ENCODE data around the gene SH3BP2. TPM values are rescaled to one million over a fixed set of nuclear protein-coding genes. Genes with fewer than 3 reads are reported as not detected.
A peak's percentile ranks its signal among the peaks of the same experiment; 100 is the strongest.

The SH3BP2 gene
- total RNA-seq, 2 experiments from 2014 or later = 82.6 to 83.7 TPM

DNA sequence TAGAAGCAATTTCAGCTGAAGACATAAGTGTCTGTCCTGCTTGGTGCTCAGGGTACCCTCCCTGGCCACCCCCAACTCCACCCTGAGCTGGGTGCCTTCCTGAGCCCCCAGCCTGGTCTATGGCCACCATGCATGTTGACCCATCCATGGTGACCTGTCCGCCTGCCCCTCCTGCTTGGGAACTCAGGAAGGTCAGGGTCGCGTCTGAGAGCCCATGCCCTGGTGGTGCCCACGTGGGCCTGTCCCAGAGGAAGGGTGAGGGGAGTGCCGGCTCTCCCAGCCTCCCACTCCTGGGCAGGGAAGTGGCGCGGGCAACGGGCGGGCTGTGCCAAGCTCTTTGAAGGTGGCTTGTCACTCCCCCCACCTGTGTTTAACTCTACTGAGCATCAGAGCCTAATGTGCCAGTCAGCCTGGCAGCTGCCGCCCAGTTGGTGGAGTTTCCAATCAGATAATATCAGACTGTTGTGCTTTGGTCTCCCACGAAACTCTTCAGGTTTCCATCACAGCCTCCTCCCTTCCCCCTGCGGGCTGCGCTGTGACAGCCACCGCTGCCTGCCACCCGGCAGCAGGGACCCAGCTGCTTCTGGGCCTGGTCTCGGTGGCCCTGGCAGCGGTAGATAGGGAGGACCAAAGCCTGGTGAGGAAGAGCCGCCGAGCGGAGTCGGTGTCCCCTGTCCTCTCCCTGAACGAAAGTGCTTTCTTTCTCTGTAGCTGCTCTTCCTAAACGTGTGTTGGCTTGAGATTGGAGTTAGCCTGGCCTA lies 4.8 kb downstream of the SH3BP2 start:
- Mint-ChIP-seq H3K27ac (peak overlapping the region; percentile 96), H3K36me3 (no peaks in the 10 kb centered on the region), H3K27me3 (no peaks in the 10 kb centered on the region), H3K4me1 (peaks cover 38% of the 10 kb centered on the region), H3K9me3 (no peaks in the 10 kb centered on the region), H3K4me3 (peak overlapping the region; percentile 95)
- POLR2A ChIA-PET = interaction anchor here (0.6 to 6.2 kb wide), 10 partner anchors 10 to 261 kb away, joined by 3 to 60 read pairs (median 4); partner anchors contain the start of genes FAM193A and TNIP2
- ATAC-seq (ENCODE audit: low read depth) (peak; percentile 9), DNase-seq (peak; percentile 34)

DNA sequence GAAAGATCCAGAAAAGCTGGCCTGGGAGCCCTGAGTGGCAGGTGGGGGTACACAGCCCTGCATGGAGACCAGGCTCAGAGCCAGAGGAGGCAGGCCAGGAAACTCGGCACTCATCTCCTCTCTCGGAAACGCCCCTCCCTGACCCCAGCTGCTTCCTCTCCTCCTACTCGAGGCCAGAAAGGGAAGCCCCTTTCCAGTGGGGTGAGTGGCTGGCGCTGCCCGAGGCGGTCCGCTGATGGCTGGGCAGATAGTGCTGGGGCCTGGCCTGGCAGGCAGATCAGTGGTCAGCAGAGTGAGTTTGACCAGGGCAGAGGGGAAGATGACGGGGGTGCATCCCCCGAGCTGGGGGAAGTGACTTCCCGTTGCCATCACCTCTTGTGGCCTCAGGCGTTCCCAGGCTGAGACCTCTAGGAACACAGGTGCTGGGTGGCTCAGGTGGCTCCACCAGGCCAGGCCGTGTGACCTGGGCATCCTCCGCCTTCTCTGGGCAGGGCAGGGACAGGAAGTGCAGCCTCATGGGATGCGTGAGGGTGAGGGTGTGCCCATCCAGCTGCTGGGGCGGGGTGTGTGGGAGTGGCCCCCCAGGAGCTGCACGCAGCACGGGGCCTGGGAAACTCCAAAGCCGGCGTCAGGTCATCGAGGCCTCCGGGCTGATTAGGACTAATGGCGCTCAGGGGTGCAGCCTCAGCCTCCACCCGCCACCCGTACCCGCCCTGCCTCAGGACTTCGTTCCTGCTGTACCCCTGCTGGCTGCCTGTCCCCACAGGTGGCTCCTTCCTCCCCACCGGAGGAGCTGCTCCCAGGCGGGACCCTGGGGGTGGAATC lies 5.7 kb downstream of the SH3BP2 start:
- POLR2A ChIA-PET = interaction anchor here (0.6 to 6.2 kb wide), 10 partner anchors 8 to 137 kb away, joined by 3 to 60 read pairs (median 4); partner anchors contain the start of gene TNIP2
- H3K27ac Mint-ChIP-seq = peak overlapping the region; percentile 96

DNA sequence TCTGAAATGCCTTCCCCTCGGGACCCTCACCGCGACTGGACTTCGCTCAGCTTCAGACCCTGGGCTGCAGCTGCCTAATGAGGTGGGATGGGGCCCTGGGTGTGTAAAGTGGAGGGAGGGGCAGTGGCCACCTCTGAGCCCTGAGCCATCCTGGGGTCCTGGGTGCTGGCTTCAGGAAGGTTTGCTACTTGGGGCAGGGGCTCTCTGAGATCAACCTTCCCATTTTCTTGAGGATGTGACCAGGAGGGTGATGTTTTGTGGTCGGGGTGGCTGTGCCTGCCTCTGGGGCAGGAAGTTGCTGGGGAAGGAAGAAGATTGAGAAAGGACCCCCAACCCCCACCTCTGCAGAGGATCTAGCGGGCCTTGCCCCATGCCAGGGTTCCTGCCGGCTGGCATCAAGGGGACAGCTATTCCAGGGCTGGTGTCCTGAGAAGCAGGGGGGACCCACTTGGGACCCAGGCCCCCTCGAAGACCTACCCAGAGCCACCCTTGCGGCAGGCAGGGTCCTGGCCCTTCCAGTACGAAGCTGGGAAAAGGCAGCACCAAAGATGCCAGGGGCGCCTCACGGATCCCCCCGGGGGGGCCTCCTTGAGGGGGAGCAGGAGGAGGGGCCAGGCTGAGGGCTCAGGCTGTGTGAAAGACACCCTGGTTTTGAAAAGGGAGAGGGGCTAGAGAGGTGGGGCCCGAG lies 6.5 kb downstream of the SH3BP2 start:
- POLR2A ChIA-PET = interaction anchor here (0.5 to 6.2 kb wide), 8 partner anchors 9 to 136 kb away, joined by 3 to 60 read pairs (median 4); no protein-coding TSS in a partner anchor
- H3K36me3 Mint-ChIP-seq = no peaks in the 10 kb centered on the region
- peak; percentile 3 for ATAC-seq (ENCODE audit: low read depth)
- H3K27ac Mint-ChIP-seq = peak overlapping the region; percentile 96
- peak overlapping the region; percentile 95 for H3K4me3 Mint-ChIP-seq
- no peaks in the 10 kb centered on the region for H3K27me3 Mint-ChIP-seq
- DNase-seq = peak; percentile 47
- H3K4me1 Mint-ChIP-seq = peaks cover 34% of the 10 kb centered on the region
- no peaks in the 10 kb centered on the region for H3K9me3 Mint-ChIP-seq

More for the DNA sequence above, 5.7 kb downstream of the SH3BP2 start:
- ATAC-seq (ENCODE audit: low read depth) (peak; percentile 65), DNase-seq (peak; percentile 66)
- Mint-ChIP-seq H3K4me3 (peak overlapping the region; percentile 95), H3K9me3 (no peaks in the 10 kb centered on the region), H3K36me3 (no peaks in the 10 kb centered on the region), H3K27me3 (no peaks in the 10 kb centered on the region), H3K4me1 (peaks cover 38% of the 10 kb centered on the region)

DNA sequence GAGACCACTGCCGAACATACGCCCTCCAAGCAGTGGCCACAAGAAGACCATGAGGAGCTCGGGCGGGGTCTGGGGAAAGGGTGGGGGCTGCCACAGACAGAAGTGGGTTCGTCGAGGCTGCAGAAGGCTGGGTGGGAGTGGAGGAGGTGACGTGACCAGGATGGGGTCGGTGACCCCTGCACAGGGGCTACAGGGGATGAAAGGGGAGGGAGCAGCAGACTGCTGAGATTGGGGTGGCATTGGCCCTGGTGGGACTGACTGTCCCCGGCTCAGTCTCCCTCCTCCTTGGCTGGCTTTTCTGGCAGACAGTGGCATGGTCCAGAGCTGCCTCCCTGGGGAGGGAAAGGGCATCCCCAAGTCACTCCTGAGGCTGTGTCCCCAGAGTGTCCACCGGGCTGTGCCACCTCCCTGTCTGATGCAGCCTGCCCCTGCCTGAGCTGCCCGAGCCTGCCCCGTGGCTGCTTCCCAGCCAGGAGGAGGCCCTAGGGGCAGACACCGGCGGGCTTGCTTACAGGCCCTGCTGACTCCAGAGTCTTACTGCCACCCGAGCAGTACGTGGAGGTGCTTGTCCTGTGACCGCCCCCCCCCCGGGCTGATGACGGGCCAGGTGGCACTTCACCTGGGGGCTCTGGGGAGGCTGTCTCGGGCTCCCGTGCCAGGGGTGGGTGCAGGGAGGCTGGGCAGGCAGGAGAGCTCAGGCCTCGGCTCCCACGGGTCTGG lies 7.2 kb downstream of the SH3BP2 start:
- no peaks in the 10 kb centered on the region for H3K36me3 Mint-ChIP-seq
- ATAC-seq (ENCODE audit: low read depth) (no peak), DNase-seq (peak; percentile 43)
- POLR2A ChIA-PET = interaction anchor here (0.5 to 6.2 kb wide), 3 partner anchors 13 to 106 kb away, joined by 3 to 60 read pairs (median 7); no protein-coding TSS in a partner anchor
- H3K4me1 Mint-ChIP-seq = peaks cover 31% of the 10 kb centered on the region
- H3K9me3 Mint-ChIP-seq = no peaks in the 10 kb centered on the region
- no peaks in the 10 kb centered on the region for H3K27me3 Mint-ChIP-seq
- peak overlapping the region; percentile 96 for H3K27ac Mint-ChIP-seq
- peak overlapping the region; percentile 95 for H3K4me3 Mint-ChIP-seq

DNA sequence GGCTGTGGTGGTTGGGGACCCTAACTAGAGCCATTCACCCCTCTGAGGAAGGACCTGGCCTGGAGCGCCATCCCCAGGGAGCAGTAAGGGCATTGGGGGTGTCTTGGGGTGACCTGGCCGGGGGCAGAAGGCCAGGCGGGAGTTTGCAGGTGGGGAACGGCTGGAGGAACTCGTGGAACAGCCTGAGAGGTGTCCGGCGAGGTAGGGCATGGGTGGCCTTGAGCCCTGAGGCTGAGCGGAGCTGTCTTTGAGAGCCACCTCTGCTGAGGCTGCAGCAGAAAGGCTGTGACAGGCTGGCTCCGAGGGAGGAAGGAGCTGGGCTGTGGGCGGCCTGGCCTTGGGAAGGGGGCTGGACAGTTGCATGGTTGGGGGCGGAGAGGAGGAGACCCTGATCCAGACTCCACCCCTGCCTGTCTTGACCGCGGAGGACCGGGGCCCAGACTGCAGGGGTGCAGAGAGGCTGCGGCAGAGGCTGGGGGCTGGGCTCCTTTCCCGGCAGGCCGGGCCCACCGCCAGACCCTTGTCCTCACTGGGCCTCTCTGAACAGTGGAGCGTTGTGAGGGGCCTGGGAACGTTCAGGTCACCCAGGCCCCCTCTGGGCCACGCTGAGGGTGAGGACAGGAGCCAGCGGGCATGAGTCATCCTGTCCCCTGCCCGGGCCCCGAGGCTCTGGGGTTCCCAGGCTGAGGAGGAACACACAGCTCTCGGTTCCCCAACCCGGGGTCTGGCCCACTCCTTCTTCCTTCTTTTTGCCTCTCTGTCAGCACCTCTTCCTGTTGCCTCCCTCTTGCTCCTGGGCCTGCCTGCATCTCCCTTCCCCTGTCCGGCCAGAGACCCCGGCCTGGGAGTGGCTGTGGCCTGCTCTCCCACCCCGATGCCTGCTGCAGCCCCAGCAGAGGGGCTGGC lies 8.1 kb downstream of the SH3BP2 start:
- DNase-seq (peak; percentile 45), ATAC-seq (ENCODE audit: low read depth) (peak; percentile 25)
- Mint-ChIP-seq H3K27me3 (no peaks in the 10 kb centered on the region), H3K4me1 (peaks cover 31% of the 10 kb centered on the region), H3K9me3 (no peaks in the 10 kb centered on the region), H3K4me3 (peak overlapping the region; percentile 95), H3K27ac (peak overlapping the region; percentile 78), H3K36me3 (no peaks in the 10 kb centered on the region)
- POLR2A ChIA-PET = interaction anchor here (0.6 to 6.2 kb wide), 3 partner anchors 12 to 61 kb away, joined by 3 to 60 read pairs (median 7); no protein-coding TSS in a partner anchor

DNA sequence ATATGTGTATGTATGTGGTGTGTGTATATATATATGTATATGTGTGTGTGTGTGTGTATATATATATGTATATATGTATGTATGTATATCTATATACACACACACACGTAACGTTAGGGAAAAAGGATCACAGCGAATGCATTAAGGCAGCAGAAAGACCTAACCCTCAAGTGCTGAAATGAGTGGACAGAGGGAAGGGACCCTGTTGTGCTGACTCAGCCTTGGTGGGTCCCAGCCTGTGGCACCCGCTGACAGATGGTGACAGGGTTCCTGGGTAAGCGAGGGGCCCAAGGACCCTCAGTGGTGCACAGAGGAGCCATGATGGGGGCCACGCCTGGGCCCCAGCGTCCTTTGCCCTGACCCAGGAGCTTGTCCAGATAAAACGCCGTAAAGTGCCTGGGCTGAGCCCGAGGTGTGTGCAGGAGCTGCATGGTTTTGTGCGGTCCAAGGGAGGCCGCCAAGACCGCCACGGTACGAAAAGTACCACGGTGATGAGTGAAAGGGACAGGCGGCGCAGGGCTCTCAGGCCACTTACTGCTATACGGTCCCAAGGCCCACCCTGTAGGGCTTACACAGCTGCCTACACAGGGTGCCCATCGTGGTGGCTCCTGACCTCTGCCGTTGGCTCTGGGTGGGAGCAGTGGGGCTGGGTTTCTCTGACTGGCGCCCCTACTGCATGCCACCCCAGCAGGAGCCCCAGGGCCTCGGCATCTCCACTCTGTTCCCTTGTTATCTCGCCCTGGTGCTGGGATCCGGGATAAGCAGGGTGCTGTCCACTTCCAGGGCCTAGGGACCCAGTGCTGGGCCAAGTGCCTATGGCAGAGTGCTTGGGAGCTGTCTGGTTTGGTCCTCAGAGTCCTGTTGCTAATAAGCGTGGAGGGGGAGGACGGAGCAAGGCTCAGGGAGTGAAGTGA lies 10.0 kb downstream of the SH3BP2 start:
- POLR2A ChIA-PET = interaction anchor here (6.2 kb wide), 1 partner anchor 10 kb away, joined by 60 read pairs; no protein-coding TSS in a partner anchor
- peaks cover 33% of the 10 kb centered on the region for H3K4me1 Mint-ChIP-seq
- DNase-seq (peak; percentile 24), ATAC-seq (ENCODE audit: low read depth) (no peak)
- H3K4me3 Mint-ChIP-seq = no peak overlapping the region
- H3K27me3 Mint-ChIP-seq = no peaks in the 10 kb centered on the region
- peaks cover 1% of the 10 kb centered on the region for H3K36me3 Mint-ChIP-seq
- H3K27ac Mint-ChIP-seq = no peak overlapping the region
- no peaks in the 10 kb centered on the region for H3K9me3 Mint-ChIP-seq

DNA sequence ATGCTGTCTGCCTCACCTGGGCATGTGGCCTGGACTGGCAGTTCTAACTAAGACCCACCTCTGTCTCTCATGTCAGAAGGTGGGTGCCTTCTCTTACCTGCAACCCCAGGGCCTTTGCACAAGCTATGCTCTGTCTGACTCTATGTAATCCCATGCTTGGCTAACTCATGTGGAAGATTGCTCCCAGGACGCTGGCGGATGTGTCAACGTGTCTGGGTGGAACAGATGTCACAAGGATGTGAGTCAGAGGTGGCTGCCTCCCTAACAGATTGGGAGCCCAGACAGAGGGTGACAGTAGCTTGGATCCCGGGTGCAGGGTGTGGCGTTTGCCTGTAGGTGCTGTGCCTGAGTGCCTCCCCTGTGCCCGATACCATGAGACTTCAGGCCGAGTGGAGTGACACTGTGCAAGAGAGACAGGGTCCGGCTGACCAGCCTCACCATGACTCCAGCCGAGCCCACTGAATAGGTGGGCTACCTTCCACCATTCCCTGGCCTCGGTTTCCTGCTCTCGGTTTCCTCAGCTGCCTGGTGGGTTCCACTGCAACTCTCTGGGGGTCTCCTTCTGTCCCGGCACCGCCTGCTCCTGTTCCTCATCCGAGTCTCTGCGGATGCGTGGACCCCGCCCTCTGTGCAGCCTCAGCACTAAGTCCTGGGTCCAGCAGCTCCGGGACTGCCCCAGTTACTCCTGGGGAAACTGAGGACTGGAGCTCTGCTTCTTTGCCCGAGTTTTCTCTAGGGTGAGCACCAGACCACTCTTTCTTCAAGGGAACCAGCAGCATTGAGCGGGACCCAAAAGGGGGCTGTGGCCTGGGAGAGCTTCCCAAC lies 11.0 kb downstream of the SH3BP2 start:
- POLR2A ChIA-PET = no interaction called here
- Mint-ChIP-seq H3K4me1 (peaks cover 24% of the 10 kb centered on the region), H3K4me3 (no peak overlapping the region), H3K27ac (no peak overlapping the region), H3K9me3 (no peaks in the 10 kb centered on the region), H3K36me3 (peaks cover 1% of the 10 kb centered on the region), H3K27me3 (no peaks in the 10 kb centered on the region)
- DNase-seq (peak; percentile 28), ATAC-seq (ENCODE audit: low read depth) (no peak)

DNA sequence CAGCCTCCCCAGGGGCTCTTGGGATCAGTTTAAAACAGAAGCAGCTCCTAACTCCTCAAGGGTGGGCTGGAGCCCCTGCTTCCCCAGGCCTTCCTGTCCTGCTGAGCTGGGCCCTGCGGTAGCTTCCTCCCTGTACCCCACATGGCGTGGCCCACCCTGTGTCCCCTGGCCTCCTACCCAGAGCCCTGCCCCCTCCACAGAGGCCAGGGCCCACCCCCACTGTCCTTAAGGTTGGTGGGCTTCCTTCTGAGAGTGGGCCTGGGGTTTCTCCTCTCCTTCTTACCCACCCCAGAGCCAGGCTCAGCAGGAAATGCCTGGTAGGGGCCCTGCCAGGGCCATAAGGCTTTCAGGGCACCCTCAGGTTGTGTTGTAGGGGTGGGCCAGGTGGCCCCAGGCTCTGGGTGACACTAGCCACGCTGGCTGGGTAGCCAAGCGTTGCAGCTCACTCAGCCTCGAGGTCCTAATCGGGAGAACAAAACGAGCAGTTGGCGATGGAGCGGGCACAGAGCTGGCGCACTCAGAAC lies 11.6 kb downstream of the SH3BP2 start:
- H3K27ac Mint-ChIP-seq = no peak overlapping the region
- DNase-seq = peak; percentile 22
- POLR2A ChIA-PET = interaction anchor here (0.9 kb wide), 1 partner anchor 13 kb away, joined by 3 read pairs; no protein-coding TSS in a partner anchor
- peaks cover 1% of the 10 kb centered on the region for H3K36me3 Mint-ChIP-seq
- no peak overlapping the region for H3K4me3 Mint-ChIP-seq
- ATAC-seq (ENCODE audit: low read depth) = no peak
- peaks cover 21% of the 10 kb centered on the region for H3K4me1 Mint-ChIP-seq
- H3K27me3 Mint-ChIP-seq = no peaks in the 10 kb centered on the region
- H3K9me3 Mint-ChIP-seq = no peaks in the 10 kb centered on the region

DNA sequence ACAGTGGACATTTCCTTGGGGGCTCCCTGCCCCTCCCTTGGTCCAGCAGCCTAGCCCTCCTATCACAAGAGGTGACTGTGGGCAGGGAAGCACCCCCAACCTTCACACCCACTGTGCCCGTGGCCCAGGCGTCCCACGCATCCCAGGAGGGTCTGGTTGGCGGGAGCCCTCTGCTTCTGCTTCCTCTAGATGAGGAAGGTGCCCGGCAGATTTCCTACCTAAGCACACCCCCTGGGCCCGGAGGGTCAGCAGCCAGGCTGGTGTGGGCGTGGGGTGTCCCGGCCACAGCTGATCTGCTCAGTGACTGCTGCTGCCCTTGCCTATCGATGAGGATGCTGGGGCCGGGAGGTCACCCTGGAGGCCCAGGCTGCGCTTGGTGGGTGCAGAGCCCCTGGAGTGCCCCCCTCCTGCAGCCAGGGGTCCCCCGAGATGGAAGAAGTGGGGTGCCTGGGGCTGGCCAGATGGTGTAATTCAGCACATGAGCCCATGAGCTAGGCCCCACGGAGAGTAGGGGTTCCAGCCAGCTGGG lies 12.2 kb downstream of the SH3BP2 start:
- peak; percentile 24 for DNase-seq
- Mint-ChIP-seq H3K9me3 (no peaks in the 10 kb centered on the region), H3K27ac (no peak overlapping the region), H3K4me3 (no peak overlapping the region), H3K27me3 (no peaks in the 10 kb centered on the region), H3K36me3 (peaks cover 1% of the 10 kb centered on the region), H3K4me1 (peaks cover 19% of the 10 kb centered on the region)
- POLR2A ChIA-PET = interaction anchor here (0.9 kb wide), 1 partner anchor 13 kb away, joined by 3 read pairs; no protein-coding TSS in a partner anchor
- no peak for ATAC-seq (ENCODE audit: low read depth)
